ENCODE data around the gene CD200R1. TPM values are rescaled to one million over a fixed set of nuclear protein-coding genes. Genes with fewer than 3 reads are reported as not detected.

CD200R1 gene
- total and polyA plus RNA-seq, 2 of the 8 experiments (the other 6 are each of a cell fraction or from before 2014, with no cell fraction given) = 0.02 TPM; not detected in 1

- no peaks in the 10 kb centered on the region for H3K23me2 ChIP-seq (ENCODE audit: low read depth, low read length)
- no peak overlapping the region for H4K8ac ChIP-seq (ENCODE audit: extremely low read depth, insufficient read depth, low read length)
- H3K79me1 ChIP-seq (ENCODE audit: low read depth, low read length) = no peaks in the 10 kb centered on the region
- H3K9me3 ChIP-seq (ENCODE audit: insufficient read depth in 2 of 2, low read depth in 1 of 2, low read length in 1 of 2) = no peaks in the 10 kb centered on the region
- no peak overlapping the region for H2BK120ac ChIP-seq (replicated peaks; ENCODE audit: low read depth, low read length)
- H3K18ac ChIP-seq (ENCODE audit: extremely low read depth, low read length) = no peak overlapping the region
- no peak overlapping the region for H2BK12ac ChIP-seq (ENCODE audit: low read depth, low read length)
- H2BK20ac ChIP-seq (ENCODE audit: low read length) = no peak overlapping the region
- H2AFZ ChIP-seq (ENCODE audit: low read length) = no peak overlapping the region
- H3K4ac ChIP-seq (replicated peaks; ENCODE audit: insufficient read length, low read depth, low read length) = no peak overlapping the region
- DNase-seq (ENCODE audit: low read depth in 1 of 2, low spot score in 2 of 2) = no peak
- peak in 1 of 2 experiments; percentile 53 for TF ChIP-seq RAD21 (IDR thresholded peaks at IDR 0.05 in 1 of 2, conservative IDR thresholded peaks at IDR 0.05 in 1 of 2; ENCODE audit: low read depth in 2 of 2, low read length in 2 of 2)
- TF ChIP-seq KDM1A (IDR thresholded peaks at IDR 0.05; ENCODE audit: borderline replicate concordance, low read length) = no peak
- no peak for TF ChIP-seq CHD1 (IDR thresholded peaks at IDR 0.05; ENCODE audit: low read depth, low read length)
- TF ChIP-seq CTCF (IDR thresholded peaks at IDR 0.05; ENCODE audit: control extremely low read depth in 1 of 3, insufficient read depth in 1 of 3, low read depth in 1 of 3, low read length in 3 of 3) = peak in 2 of 3 experiments; percentile 21 to 40; a peak in 2 of 4 replicates
- no peak for TF ChIP-seq GABPA (IDR thresholded peaks at IDR 0.05; ENCODE audit: borderline replicate concordance, insufficient read depth, low read length)
- no peak overlapping the region for H3K9ac ChIP-seq (replicated peaks in 1 of 4; ENCODE audit: extremely low read depth in 1 of 4, low read depth in 3 of 4, low read length in 3 of 4)
- no peak overlapping the region for H3K4me3 ChIP-seq (ENCODE audit: extremely low read depth in 1 of 4, insufficient read depth in 2 of 4, low read depth in 3 of 4, low read length in 4 of 4)
- CTCF ChIA-PET (ENCODE audit: partially characterized antibody) = interaction anchor here (0.6 to 3.7 kb wide), 38 partner anchors 8 to 868 kb away, joined by 3 to 40 read pairs (median 4); partner anchors contain the start of genes CCDC80, GTPBP8 and SPICE1
- no peaks in the 10 kb centered on the region for H3K79me2 ChIP-seq (ENCODE audit: control insufficient read depth in 1 of 2, insufficient read depth in 2 of 2, low read length in 2 of 2)
- no peak overlapping the region for H2AK5ac ChIP-seq (ENCODE audit: low read depth, low read length)
- no peak overlapping the region for H3K14ac ChIP-seq (ENCODE audit: insufficient read length)
- H4K5ac ChIP-seq (ENCODE audit: insufficient read length, low read depth, low read length) = no peak overlapping the region
- peak; percentile 50 for FAIRE-seq
- H3K27me3 ChIP-seq (replicated peaks in 1 of 4; ENCODE audit: control insufficient read depth in 3 of 4, extremely low read depth in 1 of 4, insufficient read depth in 3 of 4, low read length in 3 of 4) = no peaks in the 10 kb centered on the region
- no peak overlapping the region for H3K23ac ChIP-seq (ENCODE audit: insufficient read length)
- no peak overlapping the region for H4K91ac ChIP-seq (replicated peaks; ENCODE audit: insufficient read length, low read length)
- no peak overlapping the region for H3K4me2 ChIP-seq (ENCODE audit: insufficient read depth in 1 of 2, low read depth in 2 of 2, low read length in 2 of 2)
- no peak overlapping the region for H2BK15ac ChIP-seq (ENCODE audit: low read length)
- no peak overlapping the region for H3K27ac ChIP-seq (ENCODE audit: low read depth, low read length)
- POLR2A ChIA-PET (ENCODE audit: partially characterized antibody) = interaction anchor here (0.9 to 3.0 kb wide), 3 partner anchors 12 to 338 kb away, joined by 3 to 8 read pairs (median 4); partner anchors contain the start of gene GTPBP8
- H3K4me1 ChIP-seq (replicated peaks in 1 of 4; ENCODE audit: control insufficient read depth in 3 of 4, insufficient read depth in 4 of 4, low read length in 3 of 4) = no peaks in the 10 kb centered on the region
- H4K20me1 ChIP-seq (replicated peaks in 1 of 2; ENCODE audit: control insufficient read depth in 1 of 2, insufficient read depth in 2 of 2, low read length in 2 of 2) = no peaks in the 10 kb centered on the region
- 80% methylated on average over 1 of the region's 1 CpG; no CpG with 5 or more reads in 1 of the 2 experiments for WGBS, 2 experiments (ENCODE audit: extremely low coverage in 1 of 2, insufficient coverage in 1 of 2, insufficient read length in 1 of 2, insufficient replicate concordance in 2 of 2, low coverage in 1 of 2, low lambda C conversion rate in 2 of 2, missing lambda C conversion rate in 1 of 2)
- H3K36me3 ChIP-seq (ENCODE audit: control insufficient read depth in 2 of 4, insufficient read depth in 4 of 4, low read length in 3 of 4) = no peaks in the 10 kb centered on the region
- no peak overlapping the region for H2BK5ac ChIP-seq (ENCODE audit: low read depth, low read length)
- no peak overlapping the region for H3K56ac ChIP-seq (replicated peaks; ENCODE audit: insufficient read length, low read depth, low read length)
These were observed 4.4 kb upstream of the CD200R1 start for GRCh38 chr3:112979244-112979832.
